ENCODE measurements around the gene LEF1. TPM values are rescaled to one million over a fixed set of nuclear protein-coding genes. Genes with fewer than 3 reads are reported as not detected.

LEF1 gene
- total and polyA plus RNA-seq, 2 donors from 2014 or later, result 5.1 to 14.5 TPM

- Histone ChIP-seq H3K9me3 (ENCODE audit: control insufficient read depth in 2 of 3, insufficient read depth in 1 of 3, low read length in 3 of 3) (no peaks in the 10 kb centered on the region), H3K4me3 (ENCODE audit: low read length in 3 of 3) (peak overlapping the region in 2 of 3 donors; percentile 51 to 68), H3K36me3 (ENCODE audit: control insufficient read depth in 2 of 3, insufficient read depth in 3 of 3, low read length in 3 of 3) (no peaks in the 10 kb centered on the region), H3K4me1 (ENCODE audit: control insufficient read depth in 2 of 3, insufficient read depth in 2 of 3, low read depth in 1 of 3, low read length in 3 of 3) (peaks cover 0 to 4% (median 3%) of the 10 kb centered on the region in 3 donors), H3K27ac (ENCODE audit: low read depth in 2 of 2, low read length in 2 of 2) (peak overlapping the region in 1 of 2 donors; percentile 30), H3K27me3 (ENCODE audit: control insufficient read depth, insufficient read depth, low read length) (no peaks in the 10 kb centered on the region), H3K9ac (ENCODE audit: low read length in 3 of 3) (no peak overlapping the region)
- intact Hi-C loops (cut with DNase I), result no loop called here
- FAIRE-seq (no peak), DNase-seq (no peak)
- no peak for TF ChIP-seq CTCF (IDR thresholded peaks at IDR 0.05; ENCODE audit: borderline replicate concordance, extremely low read depth, insufficient read depth)
These were observed 164.1 kb downstream of the LEF1 start for GRCh38 chr4:108004646-108005045.

- intact Hi-C loops (cut with DNase I), result no loop called here
- peak overlapping the region in 1 of 3 donors; percentile 68 for H3K4me3 ChIP-seq (ENCODE audit: low read length in 3 of 3)
- no peaks in the 10 kb centered on the region for H3K36me3 ChIP-seq (ENCODE audit: control insufficient read depth in 2 of 3, insufficient read depth in 3 of 3, low read length in 3 of 3)
- TF ChIP-seq CTCF (IDR thresholded peaks at IDR 0.05; ENCODE audit: borderline replicate concordance, extremely low read depth, insufficient read depth), result no peak
- peak in 1 of 5 donors; percentile 17 for DNase-seq
- peak overlapping the region; percentile 40 to 47 for H3K27ac ChIP-seq (ENCODE audit: low read depth in 2 of 2, low read length in 2 of 2)
- no peak overlapping the region for H3K9ac ChIP-seq (ENCODE audit: low read length in 3 of 3)
- FAIRE-seq, result no peak
- H3K27me3 ChIP-seq (ENCODE audit: control insufficient read depth, insufficient read depth, low read length), result no peaks in the 10 kb centered on the region
- no peaks in the 10 kb centered on the region for H3K9me3 ChIP-seq (ENCODE audit: control insufficient read depth in 2 of 3, insufficient read depth in 1 of 3, low read length in 3 of 3)
- peaks cover 0 to 4% (median 3%) of the 10 kb centered on the region in 3 donors for H3K4me1 ChIP-seq (ENCODE audit: control insufficient read depth in 2 of 3, insufficient read depth in 2 of 3, low read depth in 1 of 3, low read length in 3 of 3)
These were observed 164.7 kb downstream of the LEF1 start for GRCh38 chr4:108003982-108004515.

- Histone ChIP-seq H3K9me3 (ENCODE audit: control insufficient read depth in 2 of 3, insufficient read depth in 1 of 3, low read length in 3 of 3) (no peaks in the 10 kb centered on the region), H3K36me3 (ENCODE audit: control insufficient read depth in 2 of 3, insufficient read depth in 3 of 3, low read length in 3 of 3) (no peaks in the 10 kb centered on the region), H3K27me3 (ENCODE audit: control insufficient read depth, insufficient read depth, low read length) (no peaks in the 10 kb centered on the region), H3K27ac (ENCODE audit: low read depth in 2 of 2, low read length in 2 of 2) (no peak overlapping the region), H3K4me3 (ENCODE audit: low read length in 3 of 3) (no peak overlapping the region), H3K9ac (ENCODE audit: low read length in 3 of 3) (no peak overlapping the region), H3K4me1 (ENCODE audit: control insufficient read depth in 2 of 3, insufficient read depth in 2 of 3, low read depth in 1 of 3, low read length in 3 of 3) (peaks cover 0 to 6% (median 3%) of the 10 kb centered on the region in 3 donors)
- intact Hi-C loops (cut with DNase I), result no loop called here
- DNase-seq, result no peak
- TF ChIP-seq CTCF (IDR thresholded peaks at IDR 0.05; ENCODE audit: borderline replicate concordance, extremely low read depth, insufficient read depth), result no peak
- FAIRE-seq, result no peak
These were observed 167.1 kb downstream of the LEF1 start for GRCh38 chr4:108001540-108002135.

Measured in kidney (tissue), 14 donors.